ENCODE data around the gene KCNAB1. TPM values are rescaled to one million over a fixed set of nuclear protein-coding genes. Genes with fewer than 3 reads are reported as not detected.

KCNAB1 gene
- total RNA-seq, 1 donor from 2014 or later = 3.2 TPM

DNA sequence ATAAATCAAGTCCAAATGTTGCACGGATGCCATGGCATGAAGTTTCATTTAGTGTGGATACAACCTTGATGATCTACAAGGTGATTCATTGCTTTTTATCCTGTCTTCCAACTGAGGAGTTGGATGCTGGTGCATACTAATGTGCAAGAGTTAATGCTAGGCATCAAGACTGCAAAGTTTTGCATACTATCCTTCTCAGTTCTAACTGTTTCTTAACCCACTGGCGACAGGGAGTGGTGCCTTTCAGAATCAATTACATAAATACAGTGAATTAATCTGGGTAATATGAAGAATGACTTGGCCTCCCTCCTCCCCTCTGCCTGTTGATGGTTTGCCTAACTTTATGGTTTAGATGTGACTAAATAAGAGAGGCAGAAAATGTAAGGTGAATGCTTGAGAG lies 43.5 kb downstream of the KCNAB1 start:
- H3K36me3 ChIP-seq = no peaks in the 10 kb centered on the region
- DNase-seq (no peak), ATAC-seq (no peak)
- TF ChIP-seq, protein P1, sequence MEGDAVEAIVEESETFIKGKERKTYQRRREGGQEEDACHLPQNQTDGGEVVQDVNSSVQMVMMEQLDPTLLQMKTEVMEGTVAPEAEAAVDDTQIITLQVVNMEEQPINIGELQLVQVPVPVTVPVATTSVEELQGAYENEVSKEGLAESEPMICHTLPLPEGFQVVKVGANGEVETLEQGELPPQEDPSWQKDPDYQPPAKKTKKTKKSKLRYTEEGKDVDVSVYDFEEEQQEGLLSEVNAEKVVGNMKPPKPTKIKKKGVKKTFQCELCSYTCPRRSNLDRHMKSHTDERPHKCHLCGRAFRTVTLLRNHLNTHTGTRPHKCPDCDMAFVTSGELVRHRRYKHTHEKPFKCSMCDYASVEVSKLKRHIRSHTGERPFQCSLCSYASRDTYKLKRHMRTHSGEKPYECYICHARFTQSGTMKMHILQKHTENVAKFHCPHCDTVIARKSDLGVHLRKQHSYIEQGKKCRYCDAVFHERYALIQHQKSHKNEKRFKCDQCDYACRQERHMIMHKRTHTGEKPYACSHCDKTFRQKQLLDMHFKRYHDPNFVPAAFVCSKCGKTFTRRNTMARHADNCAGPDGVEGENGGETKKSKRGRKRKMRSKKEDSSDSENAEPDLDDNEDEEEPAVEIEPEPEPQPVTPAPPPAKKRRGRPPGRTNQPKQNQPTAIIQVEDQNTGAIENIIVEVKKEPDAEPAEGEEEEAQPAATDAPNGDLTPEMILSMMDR (IDR thresholded peaks at IDR 0.05) = no peak
- H3K9me3 ChIP-seq = no peaks in the 10 kb centered on the region
- peaks cover 3% of the 10 kb centered on the region for H3K27me3 ChIP-seq
- H3K27ac ChIP-seq = no peak overlapping the region
- no peak overlapping the region for H3K4me3 ChIP-seq
- intact Hi-C loops (cut with DNase I) = no loop called here
- H3K4me1 ChIP-seq = peaks cover 5% of the 10 kb centered on the region

DNA sequence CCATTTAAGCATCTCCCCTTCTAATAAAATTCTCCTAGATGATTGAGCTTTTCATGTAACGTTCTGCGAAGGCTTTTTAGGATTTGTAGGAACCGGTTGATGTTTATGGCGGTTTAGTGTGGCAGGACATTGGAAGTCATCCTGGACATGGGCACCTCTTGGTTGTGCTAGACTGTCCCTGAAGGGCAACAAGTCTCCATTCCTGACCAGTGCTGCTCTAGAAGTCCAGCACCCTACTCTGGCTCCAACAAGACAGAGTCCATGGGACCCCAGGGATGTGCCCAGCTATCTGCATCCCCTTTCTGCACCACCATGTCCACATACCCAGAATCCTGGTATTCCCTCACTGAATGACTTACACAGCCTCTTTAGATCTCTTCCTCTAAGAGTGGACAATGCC lies 46.4 kb downstream of the KCNAB1 start:
- ATAC-seq = no peak
- H3K4me1 ChIP-seq = no peaks in the 10 kb centered on the region
- H3K4me3 ChIP-seq = no peak overlapping the region
- H3K27me3 ChIP-seq = peaks cover 3% of the 10 kb centered on the region
- intact Hi-C loops (cut with DNase I) = no loop called here
- no peaks in the 10 kb centered on the region for H3K9me3 ChIP-seq
- H3K36me3 ChIP-seq = no peaks in the 10 kb centered on the region
- no peak overlapping the region for H3K27ac ChIP-seq
- DNase-seq = no peak
- TF ChIP-seq, protein P1 (IDR thresholded peaks at IDR 0.05) = no peak

GRCh38 chr3:156170571-156170970 lies 50.2 kb downstream of the KCNAB1 start:
- TF ChIP-seq, protein P1 (IDR thresholded peaks at IDR 0.05) = no peak
- intact Hi-C loops (cut with DNase I) = no loop called here
- H3K4me3 ChIP-seq = no peak overlapping the region
- no peaks in the 10 kb centered on the region for H3K4me1 ChIP-seq
- ATAC-seq (no peak), DNase-seq (no peak)
- H3K27ac ChIP-seq = no peak overlapping the region
- no peaks in the 10 kb centered on the region for H3K36me3 ChIP-seq
- no peaks in the 10 kb centered on the region for H3K9me3 ChIP-seq
- H3K27me3 ChIP-seq = peaks cover 3% of the 10 kb centered on the region

- TF ChIP-seq, protein P1 (IDR thresholded peaks at IDR 0.05) = no peak
- intact Hi-C loops (cut with DNase I) = no loop called here
- Histone ChIP-seq H3K27me3 (peaks cover 3% of the 10 kb centered on the region), H3K27ac (no peak overlapping the region), H3K4me3 (no peak overlapping the region), H3K36me3 (no peaks in the 10 kb centered on the region), H3K4me1 (no peaks in the 10 kb centered on the region), H3K9me3 (no peaks in the 10 kb centered on the region)
- DNase-seq (no peak), ATAC-seq (no peak)
Observed at GRCh38 chr3:156171281-156172267, 51.2 kb downstream of the KCNAB1 start.

- H3K27ac ChIP-seq = no peak overlapping the region
- no peaks in the 10 kb centered on the region for H3K27me3 ChIP-seq
- H3K4me1 ChIP-seq = no peaks in the 10 kb centered on the region
- H3K4me3 ChIP-seq = no peak overlapping the region
- ATAC-seq = no peak
- TF ChIP-seq, protein P1 (IDR thresholded peaks at IDR 0.05) = no peak
- DNase-seq = no peak
- H3K36me3 ChIP-seq = no peaks in the 10 kb centered on the region
- no peaks in the 10 kb centered on the region for H3K9me3 ChIP-seq
- intact Hi-C loops (cut with DNase I) = no loop called here
Observed at GRCh38 chr3:156172536-156172935, 52.2 kb downstream of the KCNAB1 start.
